Measurements from ENCODE around the gene CRTC1.
"Not testable (repeated sequence)": the region's sequence is repeated elsewhere in the genome, so short reads cannot be mapped to it uniquely, and the experiment has no call there.

Gene CRTC1

GRCh38 chr19:18668744-18669523 lies 14.5 kb upstream of the CRTC1 start:
- no peak for DNase-seq (ENCODE audit: low read depth in 3 of 3, low spot score in 1 of 3)

DNA sequence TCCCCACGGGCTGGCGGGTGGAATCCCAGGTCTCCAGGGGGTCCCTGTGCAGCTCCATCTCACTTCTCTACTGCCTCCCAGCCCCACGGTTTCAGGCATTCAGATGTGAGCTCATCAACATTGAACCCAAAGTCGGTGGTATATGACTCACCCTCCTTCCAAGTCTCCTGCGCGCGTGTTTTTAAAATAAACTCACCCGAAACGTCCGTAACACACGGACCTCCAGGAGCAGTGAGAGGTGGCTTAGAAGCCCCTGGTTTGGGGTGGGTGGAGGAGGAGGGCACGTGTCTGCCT lies 14.0 kb upstream of the CRTC1 start:
- no peak for DNase-seq (ENCODE audit: low read depth in 3 of 3, low spot score in 1 of 3)

DNA sequence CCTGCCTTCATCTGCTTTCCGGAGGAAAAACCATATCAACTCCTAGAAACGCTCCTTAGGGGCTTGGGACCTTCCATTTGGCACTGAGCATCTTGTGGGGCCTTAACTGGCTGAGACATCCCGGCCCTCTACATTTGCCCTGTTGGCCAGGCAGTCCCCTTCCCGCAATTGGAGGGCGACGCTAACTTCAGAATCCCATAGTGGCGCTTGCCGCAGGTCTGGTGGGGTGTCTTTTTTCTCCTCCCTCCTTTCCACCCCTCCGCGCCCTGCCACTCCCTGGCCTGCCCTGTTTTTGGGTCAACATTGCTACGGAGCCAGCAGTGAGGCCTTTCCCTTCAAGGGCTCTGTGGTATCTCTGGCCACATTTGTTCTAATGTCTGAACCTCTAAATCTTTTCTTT lies 13.6 kb upstream of the CRTC1 start:
- DNase-seq (ENCODE audit: low read depth in 3 of 3, low spot score in 1 of 3): no peak

- DNase-seq (ENCODE audit: low read depth in 3 of 3, low spot score in 1 of 3): no peak
These were observed 13.2 kb upstream of the CRTC1 start for GRCh38 chr19:18670312-18670711.

GRCh38 chr19:18671303-18672043 lies 12.0 kb upstream of the CRTC1 start:
- DNase-seq (ENCODE audit: low read depth in 3 of 3, low spot score in 1 of 3): no peak

GRCh38 chr19:18672044-18672451 lies 11.4 kb upstream of the CRTC1 start:
- no peak for DNase-seq (ENCODE audit: low read depth in 3 of 3, low spot score in 1 of 3)

DNA sequence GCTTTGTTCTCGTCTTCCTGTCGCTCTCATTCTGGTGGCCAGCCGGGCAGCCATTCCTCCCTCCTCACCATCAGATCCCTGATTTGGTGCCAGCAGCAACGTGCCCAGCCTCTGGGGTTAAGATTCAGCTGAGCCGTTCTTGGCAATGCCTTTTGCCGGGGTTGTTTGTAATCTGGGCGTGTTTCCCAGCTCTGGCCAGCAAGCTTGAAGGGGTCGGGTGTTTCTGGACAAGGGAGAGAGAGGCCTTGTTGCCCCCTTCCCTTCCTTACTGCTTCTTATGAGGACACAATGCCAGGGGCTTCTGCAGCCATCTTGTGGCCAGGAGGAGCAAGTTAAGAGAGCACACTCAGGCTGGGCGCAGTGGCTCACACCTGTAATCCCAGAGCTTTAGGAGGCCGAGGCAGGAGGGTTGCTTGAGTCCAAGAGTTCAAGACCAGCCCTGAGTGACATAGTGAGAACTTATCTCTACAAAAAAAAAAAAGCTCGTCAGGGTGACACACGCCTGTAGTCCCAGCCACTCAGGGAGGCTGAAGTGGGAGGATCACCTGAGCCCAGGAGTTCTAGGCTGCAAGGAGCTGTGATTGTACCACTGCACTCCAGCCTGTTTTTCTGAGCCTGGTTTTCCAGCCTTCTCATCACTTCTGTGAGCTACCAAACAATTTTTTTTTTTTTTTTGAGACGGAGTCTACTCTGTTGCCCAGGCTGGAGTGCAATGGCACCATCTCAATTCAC lies 10.7 kb upstream of the CRTC1 start:
- DNase-seq (ENCODE audit: low read depth in 3 of 3, low spot score in 1 of 3): no peak

DNA sequence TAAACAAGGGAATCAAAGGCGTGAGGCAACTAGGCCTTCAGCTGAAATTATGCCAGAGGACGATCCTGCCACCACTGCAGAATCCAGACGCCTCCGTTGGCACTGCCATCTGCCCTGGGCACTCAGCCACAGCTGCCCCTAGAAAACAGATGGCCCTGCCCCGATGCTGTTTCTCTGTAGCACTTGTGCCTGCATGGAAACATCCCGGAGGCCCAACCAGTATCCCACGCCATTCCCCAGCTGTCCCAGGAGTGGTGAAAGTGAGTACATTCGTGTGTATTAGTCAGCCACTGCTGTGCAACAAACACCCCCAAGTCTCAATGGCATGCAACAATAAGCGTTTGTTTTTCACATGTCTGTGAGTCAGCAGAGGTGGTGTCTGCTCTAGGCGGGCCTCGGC lies 8.9 kb upstream of the CRTC1 start:
- no peak for DNase-seq (ENCODE audit: low read depth in 3 of 3, low spot score in 1 of 3)

- no peak for DNase-seq (ENCODE audit: low read depth in 3 of 3, low spot score in 1 of 3)
These were observed 7.7 kb upstream of the CRTC1 start for GRCh38 chr19:18675779-18676178.

DNA sequence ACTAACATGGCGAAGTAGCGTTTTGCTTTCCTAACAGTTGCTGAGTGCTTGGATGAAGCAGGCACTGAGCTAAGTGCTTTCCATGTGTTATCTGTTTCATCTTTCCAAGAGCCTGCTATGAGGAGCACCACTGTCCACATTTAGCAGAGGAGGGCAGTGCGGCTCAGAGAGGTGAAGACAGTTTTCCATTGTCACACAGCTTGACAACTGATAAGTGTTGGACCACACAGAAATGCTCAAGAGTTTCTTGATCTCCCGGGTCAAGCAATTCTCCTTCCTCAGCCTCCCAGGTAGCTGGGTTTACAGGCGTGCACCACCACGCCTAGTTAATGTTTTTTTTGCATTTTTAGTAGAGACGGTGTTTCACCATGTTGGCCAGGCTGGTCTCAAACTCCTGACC lies 6.8 kb upstream of the CRTC1 start:
- DNase-seq (ENCODE audit: low read depth in 3 of 3, low spot score in 1 of 3): no peak

GRCh38 chr19:18677156-18677555 lies 6.3 kb upstream of the CRTC1 start:
- DNase-seq (ENCODE audit: low read depth in 3 of 3, low spot score in 1 of 3): no peak

GRCh38 chr19:18680148-18680547 lies 3.3 kb upstream of the CRTC1 start:
- DNase-seq (ENCODE audit: low read depth in 3 of 3, low spot score in 1 of 3): not testable (repeated sequence)

GRCh38 chr19:18682807-18683108 lies 722 bp upstream of the CRTC1 start:
- DNase-seq (ENCODE audit: low read depth in 3 of 3, low spot score in 1 of 3): no peak

- no peak for DNase-seq (ENCODE audit: low read depth in 3 of 3, low spot score in 1 of 3)
These were observed 620 bp downstream of the CRTC1 start for GRCh38 chr19:18683958-18684641.

DNA sequence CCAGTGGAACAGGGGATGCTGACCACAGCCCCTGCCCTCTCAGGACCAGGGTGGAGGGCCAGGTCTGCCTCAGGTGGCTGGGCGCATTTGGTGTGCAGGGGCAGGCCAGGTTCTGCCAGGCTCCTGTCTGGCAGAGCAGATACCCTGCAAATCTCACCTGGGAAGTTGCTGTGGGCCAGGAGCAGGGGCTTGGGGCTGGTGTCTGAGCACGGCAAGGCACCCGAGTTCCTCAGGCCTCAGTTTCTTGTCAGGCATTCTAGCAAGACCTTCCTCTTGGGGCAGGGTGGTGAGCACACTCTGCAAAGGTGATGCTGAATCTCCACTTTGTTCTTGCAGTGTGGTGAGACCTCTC lies 1.1 kb downstream of the CRTC1 start:
- DNase-seq (ENCODE audit: low read depth in 3 of 3, low spot score in 1 of 3): no peak

- no peak for DNase-seq (ENCODE audit: low read depth in 3 of 3, low spot score in 1 of 3)
These were observed 2.2 kb downstream of the CRTC1 start for GRCh38 chr19:18685597-18686190.

GRCh38 chr19:18687740-18688465 lies 4.4 kb downstream of the CRTC1 start:
- no peak for DNase-seq (ENCODE audit: low read depth in 3 of 3, low spot score in 1 of 3)

DNA sequence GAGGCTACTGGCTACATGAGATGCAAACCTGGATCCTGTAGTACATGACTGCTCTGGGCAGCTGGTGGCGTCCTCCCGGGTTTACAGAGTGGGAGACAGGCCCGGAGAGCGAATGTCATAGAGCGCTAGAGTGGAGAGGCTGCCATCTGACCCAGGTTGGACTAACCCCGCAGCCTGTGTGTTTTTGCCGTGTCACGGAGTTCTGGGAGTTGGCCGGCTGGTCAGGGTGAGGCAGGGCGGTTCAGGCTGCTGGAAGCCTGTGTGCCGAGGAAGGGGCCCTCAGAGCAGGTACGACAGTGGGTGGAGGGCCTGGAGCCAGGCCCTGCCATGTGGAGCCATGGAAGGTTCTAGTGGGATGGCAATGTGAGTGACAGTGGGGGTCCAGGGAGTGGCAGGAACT lies 12.5 kb downstream of the CRTC1 start:
- no peak for DNase-seq (ENCODE audit: low read depth in 3 of 3, low spot score in 1 of 3)

- DNase-seq (ENCODE audit: low read depth in 3 of 3, low spot score in 1 of 3): no peak
These were observed 14.2 kb downstream of the CRTC1 start for GRCh38 chr19:18697680-18698079.

GRCh38 chr19:18698321-18699167 lies 15.1 kb downstream of the CRTC1 start:
- DNase-seq (ENCODE audit: low read depth in 3 of 3, low spot score in 1 of 3): no peak
